HepG2 (cell line): ENCODE results near the gene MAN1A1. TPM values are rescaled to one million over a fixed set of nuclear protein-coding genes. Genes with fewer than 3 reads are reported as not detected.

Experiments used
- ELF4 ChIP-seq: sonication (generic); formaldehyde crosslinking; IDR thresholded peaks from 2 replicates; pipeline ENCODE4 v1.5.0; 2020; ENCODE audit warnings: missing genetic modification reagents, mild to moderate bottlenecking, moderate library complexity, borderline replicate concordance
- ETV5 ChIP-seq: IDR thresholded peaks from 2 replicates; pipeline ENCODE4 v1.6.1; 2018; ENCODE audit warnings: missing biosample characterization, missing genetic modification reagents, inconsistent platforms, borderline replicate concordance
- HMG20B ChIP-seq: conservative IDR thresholded peaks from 2 replicates; pipeline ENCODE4 v1.6.1; 2016; ENCODE audit warnings: missing genetic modification reagents, missing compliant biosample characterization
- ISX ChIP-seq: sonication (generic); formaldehyde crosslinking; conservative IDR thresholded peaks from 2 replicates; pipeline ENCODE4 v1.5.0; 2020; ENCODE audit warnings: missing genetic modification reagents
- KLF11 ChIP-seq: IDR thresholded peaks from 2 replicates; pipeline ENCODE4 v1.6.1; 2016; ENCODE audit warnings: missing compliant biosample characterization
- KLF16 ChIP-seq, 2 experiments: sonication (generic) in 1 of 2; formaldehyde crosslinking in 1 of 2; IDR thresholded peaks; 2 replicates each; pipeline versions ENCODE4 v1.6.1 to v1.8.0; 2016 to 2023; ENCODE audit warnings: missing genetic modification reagents in 2 of 2, missing compliant biosample characterization in 1 of 2
- MIER2 ChIP-seq: IDR thresholded peaks from 2 replicates; pipeline ENCODE4 v1.6.1; 2016; ENCODE audit warnings: missing biosample characterization, missing genetic modification reagents
- NCOA2 ChIP-seq: sonication (generic); formaldehyde crosslinking; IDR thresholded peaks from 2 replicates; pipeline ENCODE4 v1.8.0; 2022; ENCODE audit warnings: inconsistent platforms
- NFYC ChIP-seq: IDR thresholded peaks from 2 replicates; pipeline ENCODE4 v1.6.1; 2016; ENCODE audit warnings: missing genetic modification reagents, missing compliant biosample characterization
- NR2F6 ChIP-seq, 2 experiments: IDR thresholded peaks; 2 replicates each; pipeline ENCODE4 v1.6.1; 2016; ENCODE audit warnings: antibody characterized with exemption in 1 of 2, mild to moderate bottlenecking in 1 of 2
- POGZ ChIP-seq: sonication (generic); formaldehyde crosslinking; IDR thresholded peaks from 2 replicates; pipeline ENCODE4 v1.4.0; 2020; ENCODE audit warnings: mild to moderate bottlenecking, missing genetic modification reagents
- RAD21 ChIP-seq: fragments of 450-650 bp; formaldehyde crosslinking; IDR thresholded peaks from 2 replicates; pipeline ENCODE4 v1.5.0; 2020; ENCODE audit warnings: mild to moderate bottlenecking
- REPIN1 ChIP-seq: sonication (generic); formaldehyde crosslinking; IDR thresholded peaks from 2 replicates; pipeline ENCODE4 v1.8.0; 2022; ENCODE audit warnings: missing genetic modification reagents, low read depth, mild to moderate bottlenecking, borderline replicate concordance
- ZIK1 ChIP-seq: sonication (generic); formaldehyde crosslinking; IDR thresholded peaks from 2 replicates; pipeline ENCODE4 v1.5.0; 2020; ENCODE audit warnings: mild to moderate bottlenecking, low read depth, missing genetic modification reagents, borderline replicate concordance
- ZNF614 ChIP-seq: IDR thresholded peaks from 2 replicates; pipeline ENCODE4 v1.6.1; 2018; ENCODE audit warnings: missing biosample characterization, missing genetic modification reagents, inconsistent platforms, borderline replicate concordance
- ZNF652 ChIP-seq: IDR thresholded peaks from 2 replicates; pipeline ENCODE4 v1.6.1; 2016; ENCODE audit warnings: low read depth, borderline replicate concordance
- ZNF766 ChIP-seq: sonication (generic); formaldehyde crosslinking; IDR thresholded peaks from 2 replicates; pipeline ENCODE4 v1.5.0; 2020; ENCODE audit warnings: missing genetic modification reagents, borderline replicate concordance
- ZNF878 ChIP-seq: sonication (generic); formaldehyde crosslinking; IDR thresholded peaks from 2 replicates; pipeline ENCODE4 v1.8.1; 2023; ENCODE audit warnings: mild to moderate bottlenecking, missing genetic modification reagents, moderate library complexity
- polyA plus RNA-seq, 8 experiments: library from polyadenylated mRNA; depleted of rRNA in 3 of 8; stranded (reverse) in 7 of 8; unstranded in 1 of 8; fragments of >200 nt; fragmentation: Illumina TruSeq in 4 of 8; extraction: Trizol in 4 of 8; gene quantifications; 2 replicates each; pipeline versions ENCODE4 v1.2.1 to v1.2.3, GENCODE V29; 2011 to 2016; ENCODE audit warnings: low read depth in 4 of 8, missing spikeins in 1 of 8, mixed read lengths in 1 of 8; ENCODE audit not compliant: insufficient read depth in 1 of 8
- total RNA-seq, 5 experiments: library from RNA; depleted of rRNA; stranded (reverse); fragments of >200 nt; fragmentation: Illumina TruSeq; extraction: Trizol; gene quantifications; 2 replicates each; pipeline ENCODE4 v1.2.3, GENCODE V29; 2016; ENCODE audit warnings: low read depth in 1 of 5
- TF ChIP-seq, protein P1 (sequence below): sonication (generic); formaldehyde crosslinking; IDR thresholded peaks from 2 replicates; pipeline ENCODE4 v1.4.0; 2020; ENCODE audit warnings: mild to moderate bottlenecking, missing genetic modification reagents
- TF ChIP-seq, protein P2 (sequence below): sonication (generic); formaldehyde crosslinking; IDR thresholded peaks from 2 replicates; pipeline ENCODE4 v1.4.0; 2020; ENCODE audit warnings: missing genetic modification reagents; ENCODE audit errors: not compliant biosample characterization
- TF ChIP-seq, protein P3 (sequence below): sonication (generic); formaldehyde crosslinking; IDR thresholded peaks from 2 replicates; pipeline ENCODE4 v1.8.1; 2022; ENCODE audit warnings: mild to moderate bottlenecking, missing genetic modification reagents
- TF ChIP-seq, protein P4 (sequence below): sonication (generic); formaldehyde crosslinking; IDR thresholded peaks from 2 replicates; pipeline ENCODE4 v1.5.0; 2020; ENCODE audit warnings: missing genetic modification reagents

Gene MAN1A1
- total and polyA plus RNA-seq, 2 of the 13 experiments (the other 11 are each of a cell fraction or from before 2014, with no cell fraction given), result 156 to 236 TPM

DNA sequence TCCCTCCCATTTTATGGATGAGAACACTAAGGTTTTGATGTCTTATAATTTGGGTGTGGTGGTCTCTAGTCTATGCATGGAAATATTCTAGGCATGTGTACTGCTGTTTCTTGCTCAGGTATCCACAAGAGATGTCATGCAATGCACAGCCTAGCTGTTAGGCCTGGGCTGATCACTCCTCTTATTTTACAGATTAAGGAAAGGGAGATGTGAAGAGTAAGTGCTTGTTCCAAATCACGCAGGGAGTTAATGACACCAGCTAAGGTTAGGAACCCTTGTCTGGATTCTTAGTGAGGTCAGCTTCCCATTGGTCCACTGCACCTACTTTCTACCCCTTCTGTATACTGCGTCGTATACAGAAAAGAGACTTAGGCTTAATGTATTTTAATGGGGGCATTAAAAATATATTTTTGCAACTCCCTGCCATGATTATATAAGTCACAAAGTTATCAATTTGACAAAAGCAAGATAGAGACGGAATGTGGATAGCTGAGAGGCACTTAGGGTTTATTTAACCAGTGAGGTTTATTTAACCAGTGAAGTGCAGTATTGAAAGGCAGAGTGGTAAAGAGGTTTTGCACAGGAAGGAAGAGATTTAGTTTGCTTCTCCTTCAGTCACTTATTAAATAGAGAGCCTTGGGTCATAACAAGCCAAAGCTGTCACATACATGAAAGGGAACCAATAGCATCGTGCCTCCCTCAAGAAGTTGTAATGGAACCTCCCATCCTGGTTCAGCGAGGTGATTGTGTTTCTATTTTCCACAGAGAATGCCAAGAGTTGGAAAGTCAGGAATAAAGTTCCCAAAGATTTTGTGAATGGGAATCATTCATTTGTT is 176.1 kb downstream of the MAN1A1 start (continued):
- TF ChIP-seq, protein P1, sequence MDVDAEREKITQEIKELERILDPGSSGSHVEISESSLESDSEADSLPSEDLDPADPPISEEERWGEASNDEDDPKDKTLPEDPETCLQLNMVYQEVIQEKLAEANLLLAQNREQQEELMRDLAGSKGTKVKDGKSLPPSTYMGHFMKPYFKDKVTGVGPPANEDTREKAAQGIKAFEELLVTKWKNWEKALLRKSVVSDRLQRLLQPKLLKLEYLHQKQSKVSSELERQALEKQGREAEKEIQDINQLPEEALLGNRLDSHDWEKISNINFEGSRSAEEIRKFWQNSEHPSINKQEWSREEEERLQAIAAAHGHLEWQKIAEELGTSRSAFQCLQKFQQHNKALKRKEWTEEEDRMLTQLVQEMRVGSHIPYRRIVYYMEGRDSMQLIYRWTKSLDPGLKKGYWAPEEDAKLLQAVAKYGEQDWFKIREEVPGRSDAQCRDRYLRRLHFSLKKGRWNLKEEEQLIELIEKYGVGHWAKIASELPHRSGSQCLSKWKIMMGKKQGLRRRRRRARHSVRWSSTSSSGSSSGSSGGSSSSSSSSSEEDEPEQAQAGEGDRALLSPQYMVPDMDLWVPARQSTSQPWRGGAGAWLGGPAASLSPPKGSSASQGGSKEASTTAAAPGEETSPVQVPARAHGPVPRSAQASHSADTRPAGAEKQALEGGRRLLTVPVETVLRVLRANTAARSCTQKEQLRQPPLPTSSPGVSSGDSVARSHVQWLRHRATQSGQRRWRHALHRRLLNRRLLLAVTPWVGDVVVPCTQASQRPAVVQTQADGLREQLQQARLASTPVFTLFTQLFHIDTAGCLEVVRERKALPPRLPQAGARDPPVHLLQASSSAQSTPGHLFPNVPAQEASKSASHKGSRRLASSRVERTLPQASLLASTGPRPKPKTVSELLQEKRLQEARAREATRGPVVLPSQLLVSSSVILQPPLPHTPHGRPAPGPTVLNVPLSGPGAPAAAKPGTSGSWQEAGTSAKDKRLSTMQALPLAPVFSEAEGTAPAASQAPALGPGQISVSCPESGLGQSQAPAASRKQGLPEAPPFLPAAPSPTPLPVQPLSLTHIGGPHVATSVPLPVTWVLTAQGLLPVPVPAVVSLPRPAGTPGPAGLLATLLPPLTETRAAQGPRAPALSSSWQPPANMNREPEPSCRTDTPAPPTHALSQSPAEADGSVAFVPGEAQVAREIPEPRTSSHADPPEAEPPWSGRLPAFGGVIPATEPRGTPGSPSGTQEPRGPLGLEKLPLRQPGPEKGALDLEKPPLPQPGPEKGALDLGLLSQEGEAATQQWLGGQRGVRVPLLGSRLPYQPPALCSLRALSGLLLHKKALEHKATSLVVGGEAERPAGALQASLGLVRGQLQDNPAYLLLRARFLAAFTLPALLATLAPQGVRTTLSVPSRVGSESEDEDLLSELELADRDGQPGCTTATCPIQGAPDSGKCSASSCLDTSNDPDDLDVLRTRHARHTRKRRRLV (CRISPR knock-in tag), result no peak
- TF ChIP-seq NFYC (CRISPR knock-in tag) (peak; percentile 74), ZNF878 (CRISPR knock-in tag) (0 out of 2 replicates have a peak, but pooled peaks have one; percentile 83), ZNF766 (CRISPR knock-in tag) (0 out of 2 replicates have a peak, but pooled peaks have one; percentile 52), ISX (CRISPR knock-in tag) (no peak), REPIN1 (CRISPR knock-in tag) (no peak), ZNF614 (CRISPR knock-in tag) (peak; percentile 78; the same call in 1 of the 2 replicates), NCOA2 (CRISPR knock-in tag) (peak; percentile 87), RAD21 (CRISPR knock-in tag) (0 out of 2 replicates have a peak, but pooled peaks have one; percentile 8), ZIK1 (CRISPR knock-in tag) (no peak), HMG20B (peak; percentile 92), KLF11 (no peak; the same call in 1 of the 2 replicates), MIER2 (peak; percentile 57; the same call in 1 of the 2 replicates), ZNF652 (CRISPR knock-in tag) (peak; percentile 94), KLF16 (CRISPR knock-in tag; IDR thresholded peaks at IDR 0.05) (no peak), ETV5 (CRISPR knock-in tag) (peak; percentile 92), ELF4 (CRISPR knock-in tag) (peak; percentile 88), NR2F6 (IDR thresholded peaks at IDR 0.05) (peak; percentile 48; the same call in 1 of the 2 replicates), NR2F6 (CRISPR knock-in tag; IDR thresholded peaks at IDR 0.05) (peak; percentile 51), POGZ (CRISPR knock-in tag) (peak; percentile 78)
- TF ChIP-seq, protein P2, sequence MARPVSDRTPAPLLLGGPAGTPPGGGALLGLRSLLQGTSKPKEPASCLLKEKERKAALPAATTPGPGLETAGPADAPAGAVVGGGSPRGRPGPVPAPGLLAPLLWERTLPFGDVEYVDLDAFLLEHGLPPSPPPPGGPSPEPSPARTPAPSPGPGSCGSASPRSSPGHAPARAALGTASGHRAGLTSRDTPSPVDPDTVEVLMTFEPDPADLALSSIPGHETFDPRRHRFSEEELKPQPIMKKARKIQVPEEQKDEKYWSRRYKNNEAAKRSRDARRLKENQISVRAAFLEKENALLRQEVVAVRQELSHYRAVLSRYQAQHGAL (CRISPR knock-in tag), result peak; percentile 33
- TF ChIP-seq, protein P3, sequence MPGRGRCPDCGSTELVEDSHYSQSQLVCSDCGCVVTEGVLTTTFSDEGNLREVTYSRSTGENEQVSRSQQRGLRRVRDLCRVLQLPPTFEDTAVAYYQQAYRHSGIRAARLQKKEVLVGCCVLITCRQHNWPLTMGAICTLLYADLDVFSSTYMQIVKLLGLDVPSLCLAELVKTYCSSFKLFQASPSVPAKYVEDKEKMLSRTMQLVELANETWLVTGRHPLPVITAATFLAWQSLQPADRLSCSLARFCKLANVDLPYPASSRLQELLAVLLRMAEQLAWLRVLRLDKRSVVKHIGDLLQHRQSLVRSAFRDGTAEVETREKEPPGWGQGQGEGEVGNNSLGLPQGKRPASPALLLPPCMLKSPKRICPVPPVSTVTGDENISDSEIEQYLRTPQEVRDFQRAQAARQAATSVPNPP (CRISPR knock-in tag), result 0 out of 2 replicates have a peak, but pooled peaks have one; percentile 1
- TF ChIP-seq, protein P4, sequence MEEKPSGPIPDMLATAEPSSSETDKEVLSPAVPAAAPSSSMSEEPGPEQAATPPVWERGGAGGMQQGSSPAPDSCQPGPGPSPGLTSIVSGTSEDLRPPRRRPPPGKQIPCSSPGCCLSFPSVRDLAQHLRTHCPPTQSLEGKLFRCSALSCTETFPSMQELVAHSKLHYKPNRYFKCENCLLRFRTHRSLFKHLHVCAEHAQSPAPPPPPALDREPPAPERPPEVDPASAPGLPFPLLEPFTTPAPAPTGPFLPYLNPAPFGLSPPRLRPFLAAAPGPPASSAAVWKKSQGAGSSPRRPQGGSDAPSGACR (CRISPR knock-in tag), result no peak; the same call in 1 of the 2 replicates
